H9 (cell line): ENCODE measurements around the gene BANP. TPM values are rescaled to one million over a fixed set of nuclear protein-coding genes. Genes with fewer than 3 reads are reported as not detected.

ENCODE experiments used
- DNase-seq: peaks from one replicate; pipeline ENCODE4 v3.0.0-alpha.2; 2017
- H2AFZ ChIP-seq: one replicate; pipeline ENCODE4 v1.6.1; 2013; ENCODE audit warnings: mild to moderate bottlenecking, low read length, control low read depth, moderate library complexity
- H2AK5ac ChIP-seq: 2 replicates; pipeline ENCODE4 v1.6.1; 2013; ENCODE audit warnings: low read length, control low read depth, mixed read lengths; ENCODE audit not compliant: insufficient read length
- H2BK120ac ChIP-seq: one replicate; pipeline ENCODE4 v1.6.1; 2013; ENCODE audit warnings: low read depth, mild to moderate bottlenecking, low read length, control low read depth, inconsistent platforms; ENCODE audit not compliant: poor library complexity, severe bottlenecking
- H2BK12ac ChIP-seq: 2 replicates; pipeline ENCODE4 v1.6.1; 2013; ENCODE audit warnings: low read length, control low read depth, mixed read lengths, low read depth; ENCODE audit not compliant: insufficient read length
- H2BK15ac ChIP-seq: 2 replicates; pipeline ENCODE4 v1.6.1; 2013; ENCODE audit warnings: low read depth, low read length, control low read depth
- H2BK20ac ChIP-seq: one replicate; pipeline ENCODE4 v1.6.1; 2013; ENCODE audit warnings: low read depth, mild to moderate bottlenecking, low read length, control low read depth, inconsistent platforms; ENCODE audit not compliant: poor library complexity, severe bottlenecking
- H2BK5ac ChIP-seq: 2 replicates; pipeline ENCODE4 v1.6.1; 2013; ENCODE audit warnings: low read length, control low read depth, mixed read lengths; ENCODE audit not compliant: insufficient read length
- H3K14ac ChIP-seq: 2 replicates; pipeline ENCODE4 v1.6.1; 2013; ENCODE audit warnings: low read length, control low read depth; ENCODE audit not compliant: insufficient read depth
- H3K18ac ChIP-seq: 2 replicates; pipeline ENCODE4 v1.6.1; 2013; ENCODE audit warnings: low read depth, mild to moderate bottlenecking, mixed read lengths, low read length, control low read depth; ENCODE audit not compliant: insufficient read length
- H3K23ac ChIP-seq: 2 replicates; pipeline ENCODE4 v1.6.1; 2013; ENCODE audit warnings: low read length, control low read depth, mixed read lengths, low read depth; ENCODE audit not compliant: insufficient read length
- H3K23me2 ChIP-seq: 2 replicates; pipeline ENCODE4 v1.6.1; 2013; ENCODE audit warnings: low read depth, mild to moderate bottlenecking, mixed read lengths, low read length, control low read depth; ENCODE audit not compliant: insufficient read length, poor library complexity, severe bottlenecking
- H3K27ac ChIP-seq: 2 replicates; pipeline ENCODE4 v1.5.1; 2013; ENCODE audit warnings: low read length, control low read depth, mixed read lengths, low read depth; ENCODE audit not compliant: insufficient read length
- H3K27me3 ChIP-seq: 2 replicates; pipeline ENCODE4 v1.6.1; 2013; ENCODE audit warnings: low read length, control low read depth, inconsistent platforms; ENCODE audit not compliant: insufficient read depth
- H3K4ac ChIP-seq: 2 replicates; pipeline ENCODE4 v1.6.1; 2013; ENCODE audit warnings: low read depth, mild to moderate bottlenecking, control low read depth, inconsistent platforms, low read length, moderate library complexity
- H3K4me1 ChIP-seq: 2 replicates; pipeline ENCODE4 v1.6.1; 2013; ENCODE audit warnings: low read length, control low read depth, inconsistent platforms; ENCODE audit not compliant: insufficient read depth
- H3K4me2 ChIP-seq: 2 replicates; pipeline ENCODE4 v1.6.1; 2013; ENCODE audit warnings: low read length, control low read depth, mixed read lengths; ENCODE audit not compliant: insufficient read length, insufficient read depth
- H3K56ac ChIP-seq: 2 replicates; pipeline ENCODE4 v1.6.1; 2013; ENCODE audit warnings: low read depth, mild to moderate bottlenecking, mixed read lengths, low read length, control low read depth; ENCODE audit not compliant: insufficient read length
- H3K79me1 ChIP-seq: 2 replicates; pipeline ENCODE4 v1.6.1; 2013; ENCODE audit warnings: low read depth, mild to moderate bottlenecking, moderate library complexity, low read length, control low read depth, inconsistent platforms; ENCODE audit not compliant: insufficient read depth, poor library complexity, severe bottlenecking
- H3K79me2 ChIP-seq: 2 replicates; pipeline ENCODE4 v1.6.1; 2013; ENCODE audit warnings: low read length, control low read depth, inconsistent platforms; ENCODE audit not compliant: insufficient read depth
- H3K9ac ChIP-seq: 2 replicates; pipeline ENCODE4 v1.6.1; 2013; ENCODE audit warnings: low read length, control low read depth, mixed read lengths; ENCODE audit not compliant: insufficient read length; ENCODE audit errors: extremely low read depth
- H3K9me3 ChIP-seq: one replicate; pipeline ENCODE4 v1.6.1; 2013; ENCODE audit warnings: low read depth, low read length, inconsistent platforms; ENCODE audit not compliant: control insufficient read depth
- H3T11ph ChIP-seq: one replicate; pipeline ENCODE4 v1.6.1; 2013; ENCODE audit warnings: mild to moderate bottlenecking, low read length, control low read depth, inconsistent platforms
- H4K20me1 ChIP-seq: one replicate; pipeline ENCODE4 v1.6.1; 2013; ENCODE audit not compliant: control insufficient read depth, insufficient read length, insufficient read depth
- H4K5ac ChIP-seq: 2 replicates; pipeline ENCODE4 v1.6.1; 2013; ENCODE audit warnings: low read depth, mild to moderate bottlenecking, mixed read lengths, low read length, control low read depth; ENCODE audit not compliant: insufficient read length
- H4K8ac ChIP-seq: replicated peaks from 2 replicates; pipeline ENCODE4 v1.6.1; 2013; ENCODE audit warnings: low read length, control low read depth, mixed read lengths, low read depth; ENCODE audit not compliant: insufficient read length
- H4K91ac ChIP-seq: 2 replicates; pipeline ENCODE4 v1.6.1; 2013; ENCODE audit warnings: low read depth, mild to moderate bottlenecking, moderate library complexity, mixed read lengths, low read length, control low read depth; ENCODE audit not compliant: insufficient read length
- H3K27ac Mint-ChIP-seq, 3 experiments: 2 replicates in 2 of 3; 3 replicates in 1 of 3; pipeline ENCODE4 v1.8.0; 2020 to 2021; ENCODE audit warnings: mixed read lengths in 3 of 3, mild to moderate bottlenecking in 1 of 3, moderate library complexity in 1 of 3
- H3K27me3 Mint-ChIP-seq: 2 replicates; pipeline ENCODE4 v1.8.0; 2021; ENCODE audit warnings: low read depth, mild to moderate bottlenecking, moderate library complexity, mixed read lengths
- H3K36me3 Mint-ChIP-seq, 3 experiments: 2 replicates in 2 of 3; 3 replicates in 1 of 3; pipeline ENCODE4 v1.8.0; 2020 to 2021; ENCODE audit warnings: low read depth in 3 of 3, mixed read lengths in 3 of 3; ENCODE audit not compliant: insufficient read depth in 1 of 3
- H3K4me1 Mint-ChIP-seq, 2 experiments: 2 replicates each; pipeline ENCODE4 v1.8.0; 2020; ENCODE audit warnings: mixed read lengths in 2 of 2
- H3K4me3 Mint-ChIP-seq, 2 experiments: 2 replicates in 1 of 2; 3 replicates in 1 of 2; pipeline ENCODE4 v1.8.0; 2020 to 2021; ENCODE audit warnings: mild to moderate bottlenecking in 2 of 2, mixed read lengths in 2 of 2, moderate library complexity in 1 of 2
- H3K9me3 Mint-ChIP-seq, 2 experiments: 2 replicates in 1 of 2; 3 replicates in 1 of 2; pipeline ENCODE4 v1.8.0; 2020; ENCODE audit warnings: mild to moderate bottlenecking in 2 of 2, mixed read lengths in 2 of 2, moderate library complexity in 1 of 2
- CTCF ChIP-seq: fragments of 200-600 bp; sonication (generic); conservative IDR thresholded peaks from 3 replicates; pipeline ENCODE4 v1.8.0; 2021; ENCODE audit warnings: antibody characterized with exemption, mild to moderate bottlenecking
- WGBS: extraction: QIAGEN DNeasy Blood & Tissue Kit; methylation state at CpG from one replicate; pipeline ENCODE4 v1.1.7; 2013; ENCODE audit warnings: missing lambda C conversion rate, low lambda C conversion rate, mixed read lengths; ENCODE audit not compliant: insufficient read length; ENCODE audit errors: extremely low coverage; 5-methylcytosine and 5-hydroxymethylcytosine counted together
- total RNA-seq: library from RNA; stranded (reverse); gene quantifications from 2 replicates; pipeline ENCODE4 v1.2.1, GENCODE V29; 2021

BANP gene
- total RNA-seq, 1 experiment from 2014 or later, result 24.9 TPM

- Histone ChIP-seq H3K56ac (no peak overlapping the region), H3K27ac (no peak overlapping the region), H2AFZ (no peak overlapping the region), H2BK12ac (no peak overlapping the region), H3K9me3 (no peaks in the 10 kb centered on the region), H2BK15ac (no peak overlapping the region), H3K14ac (no peak overlapping the region), H3K4me2 (no peak overlapping the region), H3K4ac (no peak overlapping the region), H2BK120ac (no peak overlapping the region), H3K18ac (no peak overlapping the region), H2BK5ac (no peak overlapping the region), H3K9ac (no peak overlapping the region), H3T11ph (no peak overlapping the region), H3K23ac (no peak overlapping the region), H2AK5ac (no peak overlapping the region), H3K4me1 (no peaks in the 10 kb centered on the region; the same call in 1 of the 2 replicates), H3K79me1 (no peaks in the 10 kb centered on the region), H3K79me2 (no peaks in the 10 kb centered on the region), H3K27me3 (no peaks in the 10 kb centered on the region), H4K91ac (no peak overlapping the region), H3K23me2 (no peaks in the 10 kb centered on the region), H4K5ac (no peak overlapping the region), H2BK20ac (no peak overlapping the region), H4K20me1 (no peaks in the 10 kb centered on the region), H4K8ac (no peak overlapping the region)
- peaks cover 23 to 32% of the 10 kb centered on the region in 2 experiments for H3K4me1 Mint-ChIP-seq
- peak; percentile 68 for DNase-seq
- H3K27me3 Mint-ChIP-seq, result no peaks in the 10 kb centered on the region
- H3K36me3 Mint-ChIP-seq, result no peaks in the 10 kb centered on the region
- no peaks in the 10 kb centered on the region for H3K9me3 Mint-ChIP-seq
- H3K27ac Mint-ChIP-seq, result peak overlapping the region; percentile 44 to 92 (median 85); a peak in 3 of 7 replicates
- peak overlapping the region; percentile 14 to 26; a peak in 3 of 5 replicates for H3K4me3 Mint-ChIP-seq
- TF ChIP-seq CTCF, result no peak
- no CpG with 5 or more reads among the region's 22 CpGs for WGBS
These were observed 5.7 kb upstream of the BANP start for GRCh38 chr16:87945351-87946042.
